Measurements from ENCODE around the gene CHST12.

DNA sequence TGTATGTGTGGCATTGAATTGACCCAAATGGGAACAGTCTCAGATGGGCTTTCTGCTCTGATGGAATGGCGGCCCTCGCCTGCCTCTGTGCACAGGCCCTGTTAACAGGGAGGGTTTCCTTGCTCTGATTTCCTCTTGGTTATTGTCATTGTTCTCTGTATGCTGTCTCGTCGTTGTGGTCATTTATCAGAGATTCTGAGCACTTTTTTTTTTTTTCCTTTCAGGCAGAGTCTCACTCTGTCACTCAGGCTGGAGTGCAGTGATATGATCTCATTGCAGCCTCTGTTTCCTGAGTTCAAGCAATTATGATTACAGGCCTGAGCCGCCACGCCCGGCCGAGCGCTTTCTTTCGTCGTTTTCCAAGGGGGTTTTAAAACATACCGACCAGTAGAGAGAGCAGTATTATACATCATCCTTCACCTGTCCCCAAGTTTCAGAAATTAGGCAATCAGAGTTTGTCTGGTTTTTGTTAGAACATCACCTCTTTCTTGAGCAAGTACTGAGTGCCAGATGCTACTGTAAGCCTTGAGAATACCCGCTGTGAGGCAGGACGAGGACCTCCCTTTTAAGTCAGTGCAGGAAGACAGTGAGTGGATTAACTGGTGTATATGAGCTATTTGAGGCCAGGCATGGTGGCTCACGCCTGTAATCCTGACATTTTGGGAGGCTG lies 6.5 kb downstream of the CHST12 start:
- TF ChIP-seq, protein P1, sequence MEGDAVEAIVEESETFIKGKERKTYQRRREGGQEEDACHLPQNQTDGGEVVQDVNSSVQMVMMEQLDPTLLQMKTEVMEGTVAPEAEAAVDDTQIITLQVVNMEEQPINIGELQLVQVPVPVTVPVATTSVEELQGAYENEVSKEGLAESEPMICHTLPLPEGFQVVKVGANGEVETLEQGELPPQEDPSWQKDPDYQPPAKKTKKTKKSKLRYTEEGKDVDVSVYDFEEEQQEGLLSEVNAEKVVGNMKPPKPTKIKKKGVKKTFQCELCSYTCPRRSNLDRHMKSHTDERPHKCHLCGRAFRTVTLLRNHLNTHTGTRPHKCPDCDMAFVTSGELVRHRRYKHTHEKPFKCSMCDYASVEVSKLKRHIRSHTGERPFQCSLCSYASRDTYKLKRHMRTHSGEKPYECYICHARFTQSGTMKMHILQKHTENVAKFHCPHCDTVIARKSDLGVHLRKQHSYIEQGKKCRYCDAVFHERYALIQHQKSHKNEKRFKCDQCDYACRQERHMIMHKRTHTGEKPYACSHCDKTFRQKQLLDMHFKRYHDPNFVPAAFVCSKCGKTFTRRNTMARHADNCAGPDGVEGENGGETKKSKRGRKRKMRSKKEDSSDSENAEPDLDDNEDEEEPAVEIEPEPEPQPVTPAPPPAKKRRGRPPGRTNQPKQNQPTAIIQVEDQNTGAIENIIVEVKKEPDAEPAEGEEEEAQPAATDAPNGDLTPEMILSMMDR (IDR thresholded peaks at IDR 0.05) = no peak
- no peak for TF ChIP-seq FOXK1 (CRISPR knock-in tag; IDR thresholded peaks at IDR 0.05)
- TF ChIP-seq ZNF263 (CRISPR knock-in tag; IDR thresholded peaks at IDR 0.05; ENCODE audit: low read depth) = no peak
- no peak for TF ChIP-seq ESRRA (CRISPR knock-in tag; IDR thresholded peaks at IDR 0.05; ENCODE audit: borderline replicate concordance)
- TF ChIP-seq, protein P2, sequence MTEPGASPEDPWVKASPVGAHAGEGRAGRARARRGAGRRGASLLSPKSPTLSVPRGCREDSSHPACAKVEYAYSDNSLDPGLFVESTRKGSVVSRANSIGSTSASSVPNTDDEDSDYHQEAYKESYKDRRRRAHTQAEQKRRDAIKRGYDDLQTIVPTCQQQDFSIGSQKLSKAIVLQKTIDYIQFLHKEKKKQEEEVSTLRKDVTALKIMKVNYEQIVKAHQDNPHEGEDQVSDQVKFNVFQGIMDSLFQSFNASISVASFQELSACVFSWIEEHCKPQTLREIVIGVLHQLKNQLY (CRISPR knock-in tag; IDR thresholded peaks at IDR 0.05) = no peak
- TF ChIP-seq ZNF219 (CRISPR knock-in tag; IDR thresholded peaks at IDR 0.05; ENCODE audit: borderline replicate concordance) = no peak
- TF ChIP-seq EMX1 (CRISPR knock-in tag; IDR thresholded peaks at IDR 0.05) = no peak
- no peak for TF ChIP-seq NR2C2 (CRISPR knock-in tag; IDR thresholded peaks at IDR 0.05)
- TF ChIP-seq, protein P3, sequence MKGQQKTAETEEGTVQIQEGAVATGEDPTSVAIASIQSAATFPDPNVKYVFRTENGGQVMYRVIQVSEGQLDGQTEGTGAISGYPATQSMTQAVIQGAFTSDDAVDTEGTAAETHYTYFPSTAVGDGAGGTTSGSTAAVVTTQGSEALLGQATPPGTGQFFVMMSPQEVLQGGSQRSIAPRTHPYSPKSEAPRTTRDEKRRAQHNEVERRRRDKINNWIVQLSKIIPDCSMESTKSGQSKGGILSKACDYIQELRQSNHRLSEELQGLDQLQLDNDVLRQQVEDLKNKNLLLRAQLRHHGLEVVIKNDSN (CRISPR knock-in tag; IDR thresholded peaks at IDR 0.05) = no peak
- TF ChIP-seq, protein P4, sequence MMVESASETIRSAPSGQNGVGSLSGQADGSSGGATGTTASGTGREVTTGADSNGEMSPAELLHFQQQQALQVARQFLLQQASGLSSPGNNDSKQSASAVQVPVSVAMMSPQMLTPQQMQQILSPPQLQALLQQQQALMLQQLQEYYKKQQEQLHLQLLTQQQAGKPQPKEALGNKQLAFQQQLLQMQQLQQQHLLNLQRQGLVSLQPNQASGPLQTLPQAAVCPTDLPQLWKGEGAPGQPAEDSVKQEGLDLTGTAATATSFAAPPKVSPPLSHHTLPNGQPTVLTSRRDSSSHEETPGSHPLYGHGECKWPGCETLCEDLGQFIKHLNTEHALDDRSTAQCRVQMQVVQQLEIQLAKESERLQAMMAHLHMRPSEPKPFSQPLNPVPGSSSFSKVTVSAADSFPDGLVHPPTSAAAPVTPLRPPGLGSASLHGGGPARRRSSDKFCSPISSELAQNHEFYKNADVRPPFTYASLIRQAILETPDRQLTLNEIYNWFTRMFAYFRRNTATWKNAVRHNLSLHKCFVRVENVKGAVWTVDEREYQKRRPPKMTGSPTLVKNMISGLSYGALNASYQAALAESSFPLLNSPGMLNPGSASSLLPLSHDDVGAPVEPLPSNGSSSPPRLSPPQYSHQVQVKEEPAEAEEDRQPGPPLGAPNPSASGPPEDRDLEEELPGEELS (CRISPR knock-in tag; IDR thresholded peaks at IDR 0.05) = no peak
- TF ChIP-seq TEAD4 (CRISPR knock-in tag; IDR thresholded peaks at IDR 0.05) = no peak
- no peak for TF ChIP-seq SP1 (CRISPR knock-in tag; conservative IDR thresholded peaks at IDR 0.05)
- TF ChIP-seq, protein P5, sequence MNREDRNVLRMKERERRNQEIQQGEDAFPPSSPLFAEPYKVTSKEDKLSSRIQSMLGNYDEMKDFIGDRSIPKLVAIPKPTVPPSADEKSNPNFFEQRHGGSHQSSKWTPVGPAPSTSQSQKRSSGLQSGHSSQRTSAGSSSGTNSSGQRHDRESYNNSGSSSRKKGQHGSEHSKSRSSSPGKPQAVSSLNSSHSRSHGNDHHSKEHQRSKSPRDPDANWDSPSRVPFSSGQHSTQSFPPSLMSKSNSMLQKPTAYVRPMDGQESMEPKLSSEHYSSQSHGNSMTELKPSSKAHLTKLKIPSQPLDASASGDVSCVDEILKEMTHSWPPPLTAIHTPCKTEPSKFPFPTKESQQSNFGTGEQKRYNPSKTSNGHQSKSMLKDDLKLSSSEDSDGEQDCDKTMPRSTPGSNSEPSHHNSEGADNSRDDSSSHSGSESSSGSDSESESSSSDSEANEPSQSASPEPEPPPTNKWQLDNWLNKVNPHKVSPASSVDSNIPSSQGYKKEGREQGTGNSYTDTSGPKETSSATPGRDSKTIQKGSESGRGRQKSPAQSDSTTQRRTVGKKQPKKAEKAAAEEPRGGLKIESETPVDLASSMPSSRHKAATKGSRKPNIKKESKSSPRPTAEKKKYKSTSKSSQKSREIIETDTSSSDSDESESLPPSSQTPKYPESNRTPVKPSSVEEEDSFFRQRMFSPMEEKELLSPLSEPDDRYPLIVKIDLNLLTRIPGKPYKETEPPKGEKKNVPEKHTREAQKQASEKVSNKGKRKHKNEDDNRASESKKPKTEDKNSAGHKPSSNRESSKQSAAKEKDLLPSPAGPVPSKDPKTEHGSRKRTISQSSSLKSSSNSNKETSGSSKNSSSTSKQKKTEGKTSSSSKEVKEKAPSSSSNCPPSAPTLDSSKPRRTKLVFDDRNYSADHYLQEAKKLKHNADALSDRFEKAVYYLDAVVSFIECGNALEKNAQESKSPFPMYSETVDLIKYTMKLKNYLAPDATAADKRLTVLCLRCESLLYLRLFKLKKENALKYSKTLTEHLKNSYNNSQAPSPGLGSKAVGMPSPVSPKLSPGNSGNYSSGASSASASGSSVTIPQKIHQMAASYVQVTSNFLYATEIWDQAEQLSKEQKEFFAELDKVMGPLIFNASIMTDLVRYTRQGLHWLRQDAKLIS (CRISPR knock-in tag; IDR thresholded peaks at IDR 0.05; ENCODE audit: borderline replicate concordance) = no peak

Measured in WTC11 (cell line).